WTC11 (cell line): ENCODE measurements around the gene THSD4. TPM values are rescaled to one million over a fixed set of nuclear protein-coding genes. Genes with fewer than 3 reads are reported as not detected.

ENCODE experiments used
- ATAC-seq: fragments of 200-7000 bp; cut with Tn5 transposase; 2 replicates; pipeline ENCODE4 v1.10.0; 2021; ENCODE audit warnings: mild to moderate bottlenecking, moderate library complexity
- CTCF ChIA-PET: fragments of 300-600 bp; sonication (Branson Sonifier 250); formaldehyde crosslinking; loops from one replicate; lab custom pipeline; 2021; ENCODE audit warnings: antibody characterized with exemption; lab: Charles Lee
- POLR2A ChIA-PET: fragments of 350-600 bp; sonication (Branson Sonifier 250); formaldehyde crosslinking; loops from one replicate; lab custom pipeline; 2021; ENCODE audit warnings: antibody characterized with exemption; lab: Charles Lee
- DNase-seq: peaks from one replicate; pipeline ENCODE4 v3.0.0; 2021; ENCODE audit warnings: low spot score
- H3K27ac Mint-ChIP-seq: 2 replicates; pipeline ENCODE4 v1.8.0; 2021; ENCODE audit warnings: mixed read lengths
- H3K27me3 Mint-ChIP-seq: 2 replicates; pipeline ENCODE4 v1.8.0; 2021; ENCODE audit warnings: low read depth, mild to moderate bottlenecking, moderate library complexity, mixed read lengths
- H3K36me3 Mint-ChIP-seq: 2 replicates; pipeline ENCODE4 v1.8.0; 2021; ENCODE audit warnings: mixed read lengths
- H3K4me1 Mint-ChIP-seq: 2 replicates; pipeline ENCODE4 v1.8.0; 2022; ENCODE audit warnings: mixed read lengths
- H3K4me3 Mint-ChIP-seq: 2 replicates; pipeline ENCODE4 v1.8.0; 2021; ENCODE audit warnings: mild to moderate bottlenecking, moderate library complexity, mixed read lengths
- H3K9me3 Mint-ChIP-seq: 2 replicates; pipeline ENCODE4 v1.8.0; 2021; ENCODE audit warnings: mixed read lengths
- AR ChIP-seq: fragments of 250-450 bp; sonication (Bioruptor Pico); IDR thresholded peaks from 2 replicates; pipeline ENCODE4 v1.9.0; 2021; ENCODE audit warnings: mild to moderate bottlenecking
- ATF1 ChIP-seq: sonication (generic); formaldehyde crosslinking; IDR thresholded peaks from 2 replicates; pipeline ENCODE4 v1.8.1; 2023; ENCODE audit warnings: mild to moderate bottlenecking, moderate library complexity, missing genetic modification reagents
- ATF2 ChIP-seq: sonication (generic); formaldehyde crosslinking; IDR thresholded peaks from 2 replicates; pipeline ENCODE4 v1.8.1; 2022; ENCODE audit warnings: low read depth, missing genetic modification reagents, borderline replicate concordance
- CREM ChIP-seq: sonication (generic); formaldehyde crosslinking; IDR thresholded peaks from 2 replicates; pipeline ENCODE4 v1.8.1; 2022; ENCODE audit warnings: mild to moderate bottlenecking, missing genetic modification reagents, moderate library complexity
- ETV6 ChIP-seq: sonication (generic); formaldehyde crosslinking; IDR thresholded peaks from 2 replicates; pipeline ENCODE4 v1.8.1; 2022; ENCODE audit warnings: mild to moderate bottlenecking, missing genetic modification reagents
- FOXP1 ChIP-seq: sonication (generic); formaldehyde crosslinking; IDR thresholded peaks from 2 replicates; pipeline ENCODE4 v1.8.0; 2022; ENCODE audit warnings: missing genetic modification reagents, mild to moderate bottlenecking, moderate library complexity, borderline replicate concordance
- GABPB1 ChIP-seq: sonication (generic); formaldehyde crosslinking; IDR thresholded peaks from 2 replicates; pipeline ENCODE4 v1.8.1; 2023; ENCODE audit warnings: mild to moderate bottlenecking, missing genetic modification reagents
- GTF2I ChIP-seq: fragments of 250-450 bp; sonication (Bioruptor Pico); conservative IDR thresholded peaks from 2 replicates; pipeline ENCODE4 v1.4.0; 2021; ENCODE audit warnings: mild to moderate bottlenecking
- HMGA2 ChIP-seq: fragments of 250-450 bp; sonication (Bioruptor Pico); IDR thresholded peaks from 2 replicates; pipeline ENCODE4 v1.4.0; 2021; ENCODE audit warnings: mild to moderate bottlenecking, moderate library complexity
- JAZF1 ChIP-seq: fragments of 250-450 bp; sonication (Bioruptor Pico); IDR thresholded peaks from 2 replicates; pipeline ENCODE4 v1.9.0; 2021; ENCODE audit warnings: moderate library complexity, mild to moderate bottlenecking, inconsistent platforms
- KAT7 ChIP-seq: sonication (generic); formaldehyde crosslinking; IDR thresholded peaks from 2 replicates; pipeline ENCODE4 v1.8.1; 2023; ENCODE audit warnings: missing genetic modification reagents, mild to moderate bottlenecking, borderline replicate concordance
- MAX ChIP-seq: sonication (generic); formaldehyde crosslinking; IDR thresholded peaks from 2 replicates; pipeline ENCODE4 v1.8.0; 2022; ENCODE audit warnings: mild to moderate bottlenecking, missing genetic modification reagents
- MLX ChIP-seq: sonication (generic); formaldehyde crosslinking; IDR thresholded peaks from 2 replicates; pipeline ENCODE4 v1.8.1; 2023; ENCODE audit warnings: mild to moderate bottlenecking, missing genetic modification reagents, moderate library complexity
- MXD4 ChIP-seq: fragments of 250-450 bp; sonication (Bioruptor Pico); IDR thresholded peaks from 2 replicates; pipeline ENCODE4 v1.8.0; 2021; ENCODE audit warnings: mild to moderate bottlenecking, moderate library complexity, borderline replicate concordance
- NFATC4 ChIP-seq: fragments of 250-450 bp; sonication (Bioruptor Pico); IDR thresholded peaks from 2 replicates; pipeline ENCODE4 v1.9.0; 2021; ENCODE audit warnings: mild to moderate bottlenecking
- NR1H2 ChIP-seq: sonication (generic); formaldehyde crosslinking; IDR thresholded peaks from 2 replicates; pipeline ENCODE4 v1.9.0; 2021; ENCODE audit warnings: mild to moderate bottlenecking, moderate library complexity, missing genetic modification reagents
- NR3C1 ChIP-seq: sonication (generic); formaldehyde crosslinking; conservative IDR thresholded peaks from 2 replicates; pipeline ENCODE4 v1.8.1; 2023; ENCODE audit warnings: low read depth, mild to moderate bottlenecking, missing genetic modification reagents
- SMAD3 ChIP-seq: sonication (generic); formaldehyde crosslinking; IDR thresholded peaks from 2 replicates; pipeline ENCODE4 v1.8.0; 2022; ENCODE audit warnings: missing genetic modification reagents, mild to moderate bottlenecking, borderline replicate concordance
- TEAD1 ChIP-seq: sonication (generic); formaldehyde crosslinking; IDR thresholded peaks from 2 replicates; pipeline ENCODE4 v1.8.0; 2022; ENCODE audit warnings: mild to moderate bottlenecking, missing genetic modification reagents
- TEAD4 ChIP-seq: sonication (generic); formaldehyde crosslinking; IDR thresholded peaks from 2 replicates; pipeline ENCODE4 v1.8.0; 2022; ENCODE audit warnings: mild to moderate bottlenecking, missing genetic modification reagents
- TP53 ChIP-seq: sonication (generic); formaldehyde crosslinking; IDR thresholded peaks from 2 replicates; pipeline ENCODE4 v1.8.1; 2023; ENCODE audit warnings: mild to moderate bottlenecking, missing genetic modification reagents
- ZMAT4 ChIP-seq: fragments of 250-450 bp; sonication (Bioruptor Pico); IDR thresholded peaks from 2 replicates; pipeline ENCODE4 v1.9.0; 2021; ENCODE audit warnings: mild to moderate bottlenecking
- ZNF232 ChIP-seq: sonication (generic); formaldehyde crosslinking; IDR thresholded peaks from 2 replicates; pipeline ENCODE4 v1.8.0; 2022; ENCODE audit warnings: mild to moderate bottlenecking, missing genetic modification reagents
- ZNF416 ChIP-seq: fragments of 250-450 bp; sonication (Bioruptor Pico); IDR thresholded peaks from 2 replicates; pipeline ENCODE4 v1.9.0; 2021; ENCODE audit warnings: mild to moderate bottlenecking, inconsistent platforms
- ZNF423 ChIP-seq: fragments of 250-450 bp; sonication (Bioruptor Pico); IDR thresholded peaks from 2 replicates; pipeline ENCODE4 v2.1.2; 2022; ENCODE audit warnings: mild to moderate bottlenecking, moderate library complexity
- ZNF671 ChIP-seq: fragments of 250-450 bp; sonication (Bioruptor Pico); IDR thresholded peaks from 2 replicates; pipeline ENCODE4 v1.8.0; 2021; ENCODE audit warnings: mild to moderate bottlenecking
- ZSCAN18 ChIP-seq: fragments of 250-450 bp; sonication (Bioruptor Pico); IDR thresholded peaks from 2 replicates; pipeline ENCODE4 v2.1.2; 2022; ENCODE audit warnings: mild to moderate bottlenecking, moderate library complexity
- total RNA-seq: library from RNA; stranded (reverse); gene quantifications from 3 replicates; pipeline ENCODE4 v1.2.3, GENCODE V29; 2021
- TF ChIP-seq, protein P1 (sequence below): sonication (generic); formaldehyde crosslinking; IDR thresholded peaks from 2 replicates; pipeline ENCODE4 v1.8.0; 2022; ENCODE audit warnings: mild to moderate bottlenecking, missing genetic modification reagents
- TF ChIP-seq, protein P2 (sequence below): fragments of 200-600 bp; IDR thresholded peaks from 2 replicates; pipeline ENCODE4 v1.8.0; 2022; ENCODE audit warnings: antibody characterized with exemption

THSD4 gene
- total RNA-seq, 1 experiment from 2014 or later: 7.8 TPM

GRCh38 chr15:71280206-71280605 lies 164.9 kb downstream of the THSD4 start (continued):
- TF ChIP-seq AR (no peak), MXD4 (CRISPR knock-in tag) (no peak), MAX (CRISPR knock-in tag) (no peak), ATF2 (CRISPR knock-in tag) (no peak)

DNA sequence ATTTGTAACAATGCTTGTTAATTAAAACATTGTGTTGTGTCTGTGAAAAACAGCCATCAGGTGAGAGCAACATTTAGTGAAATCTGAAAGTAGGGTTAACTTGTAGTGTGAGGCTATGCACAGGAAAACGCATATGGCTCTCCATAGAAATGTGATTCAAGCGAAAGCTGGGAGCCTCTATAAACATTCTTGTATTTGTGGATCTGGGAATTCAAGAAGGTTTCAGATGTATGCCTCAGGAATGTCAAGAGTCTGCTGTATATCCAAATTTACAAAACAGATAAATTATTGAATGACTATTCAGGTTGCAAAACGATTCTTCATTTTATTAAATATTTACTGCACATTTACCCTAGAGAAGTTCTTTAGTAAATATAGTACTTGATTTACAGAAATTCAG lies 166.0 kb downstream of the THSD4 start:
- ChIA-PET POLR2A (no interaction called here), CTCF (no interaction called here)
- Mint-ChIP-seq H3K9me3 (no peaks in the 10 kb centered on the region), H3K4me3 (no peak overlapping the region), H3K36me3 (no peaks in the 10 kb centered on the region), H3K27me3 (no peaks in the 10 kb centered on the region), H3K4me1 (peaks cover 30% of the 10 kb centered on the region), H3K27ac (no peak overlapping the region)
- ATAC-seq (no peak), DNase-seq (no peak)
- TF ChIP-seq ZNF423: no peak
- TF ChIP-seq ZNF232 (CRISPR knock-in tag): no peak
- TF ChIP-seq ZNF416 (CRISPR knock-in tag): no peak
- no peak for TF ChIP-seq FOXP1 (CRISPR knock-in tag)
- TF ChIP-seq, protein P1, sequence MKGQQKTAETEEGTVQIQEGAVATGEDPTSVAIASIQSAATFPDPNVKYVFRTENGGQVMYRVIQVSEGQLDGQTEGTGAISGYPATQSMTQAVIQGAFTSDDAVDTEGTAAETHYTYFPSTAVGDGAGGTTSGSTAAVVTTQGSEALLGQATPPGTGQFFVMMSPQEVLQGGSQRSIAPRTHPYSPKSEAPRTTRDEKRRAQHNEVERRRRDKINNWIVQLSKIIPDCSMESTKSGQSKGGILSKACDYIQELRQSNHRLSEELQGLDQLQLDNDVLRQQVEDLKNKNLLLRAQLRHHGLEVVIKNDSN (CRISPR knock-in tag): no peak
- no peak for TF ChIP-seq TEAD1 (CRISPR knock-in tag)
- TF ChIP-seq NR3C1: no peak
- no peak for TF ChIP-seq JAZF1 (CRISPR knock-in tag)

- ATAC-seq (no peak), DNase-seq (no peak)
- Mint-ChIP-seq H3K4me1 (peaks cover 28% of the 10 kb centered on the region), H3K27ac (no peak overlapping the region), H3K4me3 (no peak overlapping the region), H3K36me3 (no peaks in the 10 kb centered on the region), H3K27me3 (no peaks in the 10 kb centered on the region), H3K9me3 (no peaks in the 10 kb centered on the region)
- TF ChIP-seq TP53 (no peak), TEAD4 (CRISPR knock-in tag) (no peak), GABPB1 (no peak), ZMAT4 (CRISPR knock-in tag) (no peak), CREM (CRISPR knock-in tag) (no peak), ETV6 (CRISPR knock-in tag) (no peak), HMGA2 (CRISPR knock-in tag) (no peak), GTF2I (no peak), SMAD3 (CRISPR knock-in tag) (no peak), ATF1 (CRISPR knock-in tag) (no peak), ZSCAN18 (CRISPR knock-in tag) (no peak), NFATC4 (CRISPR knock-in tag) (no peak), ZNF671 (CRISPR knock-in tag) (no peak), MLX (CRISPR knock-in tag) (no peak), NR1H2 (no peak), KAT7 (CRISPR knock-in tag) (no peak)
- TF ChIP-seq, protein P2, sequence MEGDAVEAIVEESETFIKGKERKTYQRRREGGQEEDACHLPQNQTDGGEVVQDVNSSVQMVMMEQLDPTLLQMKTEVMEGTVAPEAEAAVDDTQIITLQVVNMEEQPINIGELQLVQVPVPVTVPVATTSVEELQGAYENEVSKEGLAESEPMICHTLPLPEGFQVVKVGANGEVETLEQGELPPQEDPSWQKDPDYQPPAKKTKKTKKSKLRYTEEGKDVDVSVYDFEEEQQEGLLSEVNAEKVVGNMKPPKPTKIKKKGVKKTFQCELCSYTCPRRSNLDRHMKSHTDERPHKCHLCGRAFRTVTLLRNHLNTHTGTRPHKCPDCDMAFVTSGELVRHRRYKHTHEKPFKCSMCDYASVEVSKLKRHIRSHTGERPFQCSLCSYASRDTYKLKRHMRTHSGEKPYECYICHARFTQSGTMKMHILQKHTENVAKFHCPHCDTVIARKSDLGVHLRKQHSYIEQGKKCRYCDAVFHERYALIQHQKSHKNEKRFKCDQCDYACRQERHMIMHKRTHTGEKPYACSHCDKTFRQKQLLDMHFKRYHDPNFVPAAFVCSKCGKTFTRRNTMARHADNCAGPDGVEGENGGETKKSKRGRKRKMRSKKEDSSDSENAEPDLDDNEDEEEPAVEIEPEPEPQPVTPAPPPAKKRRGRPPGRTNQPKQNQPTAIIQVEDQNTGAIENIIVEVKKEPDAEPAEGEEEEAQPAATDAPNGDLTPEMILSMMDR: no peak
- POLR2A ChIA-PET: no interaction called here
- CTCF ChIA-PET: no interaction called here
Measured at GRCh38 chr15:71282076-71282475, 166.8 kb downstream of the THSD4 start.
